Measurements from ENCODE around the gene MON1A.
A peak's percentile ranks its signal among the peaks of the same experiment; 100 is the strongest.
"Not testable (repeated sequence)": the region's sequence is repeated elsewhere in the genome, so short reads cannot be mapped to it uniquely, and the experiment has no call there.

The MON1A gene

GRCh38 chr3:49929291-49930167, at the start of gene MON1A:
Gene MON1A (minus strand): TSS chr3:49929811. CDS start chr3:49913346, 16,465 bp downstream.
- DNase-seq (ENCODE audit: low spot score), result peak; percentile 93

GRCh38 chr3:49976942-49977341, 47.3 kb upstream of the MON1A start:
- DNase-seq (ENCODE audit: low spot score), result no peak

GRCh38 chr3:49972656-49973055, 43.0 kb upstream of the MON1A start:
- DNase-seq (ENCODE audit: low spot score), result no peak

GRCh38 chr3:49968346-49968745, 38.7 kb upstream of the MON1A start:
- no peak for DNase-seq (ENCODE audit: low spot score)

GRCh38 chr3:49967291-49967690, 37.7 kb upstream of the MON1A start:
- DNase-seq (ENCODE audit: low spot score), result no peak

GRCh38 chr3:49966233-49966942, 36.8 kb upstream of the MON1A start:
- DNase-seq (ENCODE audit: low spot score), result no peak

GRCh38 chr3:49955636-49956035, 26.0 kb upstream of the MON1A start:
- no peak for DNase-seq (ENCODE audit: low spot score)

GRCh38 chr3:49952924-49953323, 23.3 kb upstream of the MON1A start:
- DNase-seq (ENCODE audit: low spot score), result no peak

GRCh38 chr3:49942651-49943050, 13.0 kb upstream of the MON1A start:
- no peak for DNase-seq (ENCODE audit: low spot score)

- DNase-seq (ENCODE audit: low spot score), result no peak
These were observed 11.1 kb upstream of the MON1A start for GRCh38 chr3:49940667-49941249.

- DNase-seq (ENCODE audit: low spot score), result peak; percentile 98
These were observed 10.5 kb upstream of the MON1A start, which contains the start of gene RBM6 for GRCh38 chr3:49939858-49940666. Gene RBM6 (plus strand): TSS chr3:49940150. CDS start chr3:49962642, 22,492 bp downstream.

- no peak for DNase-seq (ENCODE audit: low spot score)
These were observed 7.5 kb upstream of the MON1A start for GRCh38 chr3:49937090-49937489.

GRCh38 chr3:49932281-49932680, 2.7 kb upstream of the MON1A start:
- DNase-seq (ENCODE audit: low spot score), result not testable (repeated sequence)

- no peak for DNase-seq (ENCODE audit: low spot score)
These were observed 1.3 kb upstream of the MON1A start for GRCh38 chr3:49930922-49931321.

GRCh38 chr3:49930168-49930690, 618 bp upstream of the MON1A start:
- DNase-seq (ENCODE audit: low spot score), result no peak

- no peak for DNase-seq (ENCODE audit: low spot score)
These were observed 1.1 kb downstream of the MON1A start for GRCh38 chr3:49928481-49929017.

- no peak for DNase-seq (ENCODE audit: low spot score)
These were observed 1.8 kb downstream of the MON1A start for GRCh38 chr3:49927798-49928197.

- no peak for DNase-seq (ENCODE audit: low spot score)
These were observed 3.4 kb downstream of the MON1A start for GRCh38 chr3:49926117-49926728.

GRCh38 chr3:49925485-49925884, 4.1 kb downstream of the MON1A start:
- DNase-seq (ENCODE audit: low spot score), result no peak

GRCh38 chr3:49924683-49925082, 4.9 kb downstream of the MON1A start:
- DNase-seq (ENCODE audit: low spot score), result peak; percentile 32

All from AG08395 (cell line).